Left lung (tissue), 14 donors: Measurements from ENCODE around the gene CEP152. TPM values are rescaled to one million over a fixed set of nuclear protein-coding genes. Genes with fewer than 3 reads are reported as not detected.

Source experiments
- ATAC-seq: fragments of 200-7000 bp; cut with Tn5 transposase; one replicate; pipeline ENCODE4 v1.9.1; 2020; ENCODE audit warnings: moderate library complexity
- DNase-seq, 4 donors: peaks; one replicate each; pipeline ENCODE4 v3.0.0-alpha.2; 2013 to 2020
- H3K27ac ChIP-seq, 2 donors: fragments of 200-600 bp; sonication (generic) in 1 of 2; one replicate each; pipeline versions ENCODE4 v1.5.0 to v1.8.0; 2020 to 2021
- H3K27me3 ChIP-seq, 2 donors: fragments of 200-600 bp; sonication (generic) in 1 of 2; one replicate each; pipeline versions ENCODE4 v1.5.0 to v1.8.0; 2020 to 2021
- H3K36me3 ChIP-seq, 2 donors: fragments of 200-600 bp; sonication (generic) in 1 of 2; one replicate each; pipeline versions ENCODE4 v1.5.0 to v1.8.0; 2020 to 2021
- H3K4me1 ChIP-seq, 2 donors: fragments of 200-600 bp; one replicate each; pipeline ENCODE4 v1.8.0; 2021
- H3K4me3 ChIP-seq, 2 donors: fragments of 200-600 bp; sonication (generic) in 1 of 2; one replicate each; pipeline versions ENCODE4 v1.5.0 to v1.8.0; 2020 to 2021; ENCODE audit warnings: mild to moderate bottlenecking in 1 of 2
- H3K9me3 ChIP-seq, 2 donors: fragments of 200-600 bp; sonication (generic) in 1 of 2; one replicate each; pipeline versions ENCODE4 v1.5.0 to v1.8.0; 2020 to 2021
- intact Hi-C, 2 donors: fragments of 100-400 bp; cut with DNase I; formaldehyde crosslinking; loops; one replicate each; pipeline versions ENCODE4 v1.11.2 to v1.14.2; 2022
- long read RNA-seq, 12 donors: library from polyadenylated mRNA in 2 of 12; unstranded in 2 of 12; transcript quantifications; one replicate each; pipeline ENCODE4 v2.0.0 and lab custom pipeline, GENCODE V29; 2019 to 2026
- polyA plus RNA-seq, 6 donors: library from polyadenylated mRNA; unstranded; fragments of 120-200 nt; gene quantifications; one replicate each; pipeline ENCODE4 v1.2.1, GENCODE V29; 2013; ENCODE audit not compliant: insufficient read length in 6 of 6
- total RNA-seq, 2 donors: library from RNA; stranded (reverse); fragmentation: NEBNext Ultra II Directional; extraction: Animal tissue kit (Norgen Biotek cat#: 25700); gene quantifications; one replicate each; pipeline ENCODE4 v1.2.1, GENCODE V29; 2021
- TF ChIP-seq, protein P1 (sequence below), 2 donors: fragments of 200-600 bp; sonication (generic) in 1 of 2; IDR thresholded peaks; one replicate each; pipeline versions ENCODE4 v1.5.0 to v1.8.0; 2021; ENCODE audit warnings: antibody characterized with exemption in 2 of 2
- donor health status: DM: no; HTN: yes; CAD: no.
- donor health status: DM: no; HTN: no; CAD: no.

The CEP152 gene, protein sequence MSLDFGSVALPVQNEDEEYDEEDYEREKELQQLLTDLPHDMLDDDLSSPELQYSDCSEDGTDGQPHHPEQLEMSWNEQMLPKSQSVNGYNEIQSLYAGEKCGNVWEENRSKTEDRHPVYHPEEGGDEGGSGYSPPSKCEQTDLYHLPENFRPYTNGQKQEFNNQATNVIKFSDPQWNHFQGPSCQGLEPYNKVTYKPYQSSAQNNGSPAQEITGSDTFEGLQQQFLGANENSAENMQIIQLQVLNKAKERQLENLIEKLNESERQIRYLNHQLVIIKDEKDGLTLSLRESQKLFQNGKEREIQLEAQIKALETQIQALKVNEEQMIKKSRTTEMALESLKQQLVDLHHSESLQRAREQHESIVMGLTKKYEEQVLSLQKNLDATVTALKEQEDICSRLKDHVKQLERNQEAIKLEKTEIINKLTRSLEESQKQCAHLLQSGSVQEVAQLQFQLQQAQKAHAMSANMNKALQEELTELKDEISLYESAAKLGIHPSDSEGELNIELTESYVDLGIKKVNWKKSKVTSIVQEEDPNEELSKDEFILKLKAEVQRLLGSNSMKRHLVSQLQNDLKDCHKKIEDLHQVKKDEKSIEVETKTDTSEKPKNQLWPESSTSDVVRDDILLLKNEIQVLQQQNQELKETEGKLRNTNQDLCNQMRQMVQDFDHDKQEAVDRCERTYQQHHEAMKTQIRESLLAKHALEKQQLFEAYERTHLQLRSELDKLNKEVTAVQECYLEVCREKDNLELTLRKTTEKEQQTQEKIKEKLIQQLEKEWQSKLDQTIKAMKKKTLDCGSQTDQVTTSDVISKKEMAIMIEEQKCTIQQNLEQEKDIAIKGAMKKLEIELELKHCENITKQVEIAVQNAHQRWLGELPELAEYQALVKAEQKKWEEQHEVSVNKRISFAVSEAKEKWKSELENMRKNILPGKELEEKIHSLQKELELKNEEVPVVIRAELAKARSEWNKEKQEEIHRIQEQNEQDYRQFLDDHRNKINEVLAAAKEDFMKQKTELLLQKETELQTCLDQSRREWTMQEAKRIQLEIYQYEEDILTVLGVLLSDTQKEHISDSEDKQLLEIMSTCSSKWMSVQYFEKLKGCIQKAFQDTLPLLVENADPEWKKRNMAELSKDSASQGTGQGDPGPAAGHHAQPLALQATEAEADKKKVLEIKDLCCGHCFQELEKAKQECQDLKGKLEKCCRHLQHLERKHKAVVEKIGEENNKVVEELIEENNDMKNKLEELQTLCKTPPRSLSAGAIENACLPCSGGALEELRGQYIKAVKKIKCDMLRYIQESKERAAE (N-terminal part only)
- 1 to 10 TPM; 4.1 to 6.6 TPM for total RNA-seq
- 10 to 100 TPM in 4 of 6 donors, 1 to 10 TPM in 2; 8.5 to 13.8 (median 11.0) TPM for polyA plus RNA-seq
- long read RNA-seq, donor 1, partial matches to known transcripts, result 0 of 2 reads
- long read RNA-seq, donor 1, other reads (novel, unspliced or antisense), result 0 of 2 reads
- long read RNA-seq, donor 2, partial matches to known transcripts, result 8 of 8 reads
- long read RNA-seq, donor 2, other reads (novel, unspliced or antisense), result 0 of 8 reads
- long read RNA-seq, donor 3, result 0 reads
- long read RNA-seq, donor 4, partial matches to known transcripts, result 1 of 1 reads
- long read RNA-seq, donor 4, other reads (novel, unspliced or antisense), result 0 of 1 reads
- long read RNA-seq, donor 5, partial matches to known transcripts, result 0 of 1 reads
- long read RNA-seq, donor 5, other reads (novel, unspliced or antisense), result 0 of 1 reads
- long read RNA-seq, donor 6, result 0 reads
- long read RNA-seq, donor 7, result 0 reads
- long read RNA-seq, donor 8, result 0 reads
- long read RNA-seq, donor 9, result 0 reads
- long read RNA-seq, donor 10, result 0 reads
- long read RNA-seq, donor 11, result 0 reads
- long read RNA-seq, donor 12, partial matches to known transcripts, result 0 of 1 reads
- long read RNA-seq, donor 12, other reads (novel, unspliced or antisense), result 0 of 1 reads

DNA sequence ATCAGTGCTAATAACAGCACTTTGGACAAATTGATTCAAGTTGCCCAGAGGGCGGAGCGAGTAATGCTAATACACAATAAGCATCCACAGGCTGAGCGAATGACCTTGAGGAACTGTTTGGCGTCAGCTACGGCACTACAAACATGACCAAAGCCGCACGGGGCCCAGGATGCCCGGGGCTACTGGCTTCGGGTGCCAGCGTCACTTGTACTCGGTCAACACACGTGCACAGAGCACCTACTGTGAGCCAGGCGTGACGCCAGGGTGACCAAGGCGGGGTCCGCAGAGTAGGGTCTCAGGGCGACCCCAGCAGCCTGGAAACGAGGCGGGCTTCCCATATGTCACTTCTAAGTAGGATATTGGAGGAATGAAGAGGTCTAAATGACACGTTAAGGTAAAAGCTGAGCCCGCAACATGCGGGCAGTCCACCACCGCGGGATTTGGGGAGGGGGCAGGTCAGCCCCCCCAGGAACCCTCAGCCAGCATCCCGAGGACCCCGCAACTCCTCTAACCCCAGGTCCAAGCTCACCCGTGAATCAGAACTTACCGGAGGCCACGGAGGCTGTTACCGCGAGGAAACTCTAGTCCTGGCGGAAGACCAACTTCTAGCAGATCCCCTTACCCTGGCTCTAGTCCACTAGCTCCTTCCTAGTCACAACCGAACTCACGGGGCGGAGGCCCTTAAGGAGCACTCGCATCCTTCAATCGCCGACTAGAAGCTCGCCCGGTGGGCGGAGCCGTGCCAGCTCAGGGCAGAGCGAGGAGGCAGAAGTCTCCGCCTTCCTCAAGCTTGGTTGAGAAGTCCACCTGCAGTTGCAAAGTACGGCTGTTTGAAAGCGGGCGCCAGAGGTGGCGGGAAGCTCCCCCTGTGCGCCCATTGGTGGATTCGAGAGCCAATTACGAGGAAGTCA, at the start of gene CEP152:
TSS of gene CEP152 (minus strand) at position 656 of the 911 bp plus-strand sequence. CDS start 5,420 bp downstream, outside the sequence.
- TF ChIP-seq, protein P1, sequence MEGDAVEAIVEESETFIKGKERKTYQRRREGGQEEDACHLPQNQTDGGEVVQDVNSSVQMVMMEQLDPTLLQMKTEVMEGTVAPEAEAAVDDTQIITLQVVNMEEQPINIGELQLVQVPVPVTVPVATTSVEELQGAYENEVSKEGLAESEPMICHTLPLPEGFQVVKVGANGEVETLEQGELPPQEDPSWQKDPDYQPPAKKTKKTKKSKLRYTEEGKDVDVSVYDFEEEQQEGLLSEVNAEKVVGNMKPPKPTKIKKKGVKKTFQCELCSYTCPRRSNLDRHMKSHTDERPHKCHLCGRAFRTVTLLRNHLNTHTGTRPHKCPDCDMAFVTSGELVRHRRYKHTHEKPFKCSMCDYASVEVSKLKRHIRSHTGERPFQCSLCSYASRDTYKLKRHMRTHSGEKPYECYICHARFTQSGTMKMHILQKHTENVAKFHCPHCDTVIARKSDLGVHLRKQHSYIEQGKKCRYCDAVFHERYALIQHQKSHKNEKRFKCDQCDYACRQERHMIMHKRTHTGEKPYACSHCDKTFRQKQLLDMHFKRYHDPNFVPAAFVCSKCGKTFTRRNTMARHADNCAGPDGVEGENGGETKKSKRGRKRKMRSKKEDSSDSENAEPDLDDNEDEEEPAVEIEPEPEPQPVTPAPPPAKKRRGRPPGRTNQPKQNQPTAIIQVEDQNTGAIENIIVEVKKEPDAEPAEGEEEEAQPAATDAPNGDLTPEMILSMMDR (IDR thresholded peaks at IDR 0.05), result no peak
- H3K4me3 ChIP-seq, result peak within 1 kb of the TSS; percentile 58 to 77
- no peaks in the 10 kb centered on the region for H3K36me3 ChIP-seq
- peak within 1 kb of the TSS; percentile 33 to 59 for H3K27ac ChIP-seq
- no peaks in the 10 kb centered on the region for H3K9me3 ChIP-seq
- ATAC-seq (peak; percentile 99), DNase-seq (peak; percentile 94 to 99 (median 99))
- H3K27me3 ChIP-seq, result no peaks in the 10 kb centered on the region
- peaks cover 0 to 18% of the 10 kb centered on the region in 2 donors for H3K4me1 ChIP-seq
- intact Hi-C loops, result no loop called here

DNA sequence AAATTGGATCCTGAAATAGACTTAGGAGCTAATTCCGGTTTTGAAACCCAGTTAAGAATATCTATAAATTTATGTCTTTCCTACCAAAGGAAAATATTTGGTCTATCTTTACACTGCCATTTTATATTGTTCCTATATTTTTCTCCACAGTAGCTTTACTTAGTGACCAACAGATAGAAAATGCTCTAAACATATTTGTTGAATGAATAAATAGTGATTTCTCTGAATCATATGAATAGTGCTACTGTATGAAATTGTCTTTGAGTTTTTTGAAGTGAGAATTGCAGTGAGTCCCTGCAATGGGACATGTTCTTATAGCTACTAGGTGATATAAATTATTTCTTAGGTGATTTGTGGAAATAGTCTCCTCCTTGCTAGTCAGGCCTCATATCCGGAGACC, 48.6 kb upstream of the CEP152 start:
- Histone ChIP-seq H3K36me3 (no peaks in the 10 kb centered on the region), H3K27me3 (no peaks in the 10 kb centered on the region), H3K9me3 (no peaks in the 10 kb centered on the region), H3K4me3 (no peak overlapping the region), H3K4me1 (no peaks in the 10 kb centered on the region), H3K27ac (no peak overlapping the region)
- TF ChIP-seq, protein P1 (IDR thresholded peaks at IDR 0.05), result no peak
- no peak for DNase-seq
- no peak for ATAC-seq
- intact Hi-C loops, result no loop called here

DNA sequence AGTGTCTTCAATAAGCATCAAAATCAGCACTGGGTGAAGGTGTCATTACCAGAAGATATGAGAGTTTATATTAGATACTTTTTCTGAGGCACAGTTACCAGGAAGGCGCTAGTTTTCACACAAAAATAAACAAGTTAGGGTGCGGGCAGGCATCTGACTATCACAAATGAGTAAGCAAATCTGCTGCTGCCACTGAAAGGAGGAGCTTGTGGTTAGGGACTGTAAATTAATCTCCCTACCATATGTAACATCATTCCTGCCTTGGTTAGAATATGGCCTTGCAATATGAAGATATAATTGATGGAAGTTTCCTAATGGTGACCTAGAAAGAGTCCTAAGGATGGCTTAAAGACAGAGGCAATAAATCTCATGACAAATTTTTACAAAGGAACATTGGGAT, 47.5 kb upstream of the CEP152 start:
- intact Hi-C loops, result no loop called here
- no peaks in the 10 kb centered on the region for H3K4me1 ChIP-seq
- ATAC-seq (no peak), DNase-seq (no peak)
- no peak overlapping the region for H3K27ac ChIP-seq
- no peak overlapping the region for H3K4me3 ChIP-seq
- H3K9me3 ChIP-seq, result no peaks in the 10 kb centered on the region
- TF ChIP-seq, protein P1 (IDR thresholded peaks at IDR 0.05), result no peak
- H3K36me3 ChIP-seq, result no peaks in the 10 kb centered on the region
- no peaks in the 10 kb centered on the region for H3K27me3 ChIP-seq

DNA sequence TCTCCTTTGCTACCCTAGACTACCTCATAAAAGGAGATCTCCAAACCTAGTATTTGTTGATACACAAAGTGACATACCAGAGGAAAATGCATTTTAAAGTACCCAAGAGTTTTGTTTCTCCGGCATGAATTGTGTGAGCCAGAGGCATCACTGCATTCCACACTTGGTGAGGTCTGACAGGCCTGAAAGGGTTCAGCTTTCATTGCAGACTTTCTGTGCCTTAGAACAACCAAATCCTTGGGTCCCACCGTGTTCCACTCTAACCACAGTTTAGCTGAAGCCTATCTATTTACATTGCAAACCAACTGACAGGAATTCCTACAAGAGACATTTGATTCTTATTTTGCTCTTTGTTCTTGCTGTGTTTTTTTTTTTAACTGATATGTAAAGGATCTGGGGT, 46.1 kb upstream of the CEP152 start:
- no peaks in the 10 kb centered on the region for H3K9me3 ChIP-seq
- no peaks in the 10 kb centered on the region for H3K36me3 ChIP-seq
- no peak overlapping the region for H3K4me3 ChIP-seq
- H3K27me3 ChIP-seq, result no peaks in the 10 kb centered on the region
- TF ChIP-seq, protein P1 (IDR thresholded peaks at IDR 0.05), result no peak
- intact Hi-C loops, result no loop called here
- DNase-seq (no peak), ATAC-seq (no peak)
- no peak overlapping the region for H3K27ac ChIP-seq
- H3K4me1 ChIP-seq, result no peaks in the 10 kb centered on the region
